HCT116 (cell line): ENCODE data around the gene SEZ6.

ENCODE experiments used
- CTCF ChIP-seq, 3 experiments: fragments of 200-600 bp in 1 of 3; sonication (generic) in 1 of 3; IDR thresholded peaks in 2 of 3; conservative IDR thresholded peaks in 1 of 3; 2 replicates each; pipeline ENCODE4 v1.5.1; 2012 to 2017; ENCODE audit warnings: low read depth in 2 of 3, low read length in 2 of 3, antibody characterized with exemption in 1 of 3, borderline replicate concordance in 1 of 3, control low read depth in 1 of 3, mild to moderate bottlenecking in 1 of 3, mixed read lengths in 1 of 3, mixed run types in 1 of 3, moderate library complexity in 1 of 3; ENCODE audit not compliant: insufficient read depth in 1 of 3
- EGR1 ChIP-seq: IDR thresholded peaks from 2 replicates; pipeline ENCODE4 v1.6.1; 2012; ENCODE audit warnings: low read depth
- ELF1 ChIP-seq: IDR thresholded peaks from 2 replicates; pipeline ENCODE4 v1.6.1; 2012; ENCODE audit warnings: low read depth, borderline replicate concordance
- EZH2 ChIP-seq: fragments of 200-600 bp; sonication (generic); IDR thresholded peaks from 2 replicates; pipeline ENCODE4 v1.6.1; 2017; ENCODE audit warnings: antibody characterized with exemption, mixed run types
- EZH2phosphoT487 ChIP-seq: fragments of 200-600 bp; IDR thresholded peaks from 2 replicates; pipeline ENCODE4 v1.6.1; 2018; ENCODE audit warnings: antibody characterized with exemption, borderline replicate concordance
- JUND ChIP-seq: IDR thresholded peaks from 2 replicates; pipeline ENCODE4 v1.6.1; 2012
- POLR2A ChIP-seq: IDR thresholded peaks from 2 replicates; pipeline ENCODE4 v1.7.0; 2011; ENCODE audit warnings: borderline replicate concordance; ENCODE audit not compliant: insufficient read depth, insufficient read length; ENCODE audit errors: extremely low read depth
- RAD21 ChIP-seq: IDR thresholded peaks from 2 replicates; pipeline ENCODE4 v1.6.1; 2012; ENCODE audit warnings: low read depth, mild to moderate bottlenecking
- REST ChIP-seq: IDR thresholded peaks from 2 replicates; pipeline ENCODE4 v1.6.1; 2012; ENCODE audit warnings: low read depth
- SP1 ChIP-seq: IDR thresholded peaks from 2 replicates; pipeline ENCODE4 v1.6.1; 2012; ENCODE audit warnings: low read depth
- SRF ChIP-seq: IDR thresholded peaks from 2 replicates; pipeline ENCODE4 v1.6.1; 2012; ENCODE audit warnings: low read depth
- ZNF274 ChIP-seq: fragments of 200-500 bp; sonication (Bioruptor generic); IDR thresholded peaks from 2 replicates; pipeline ENCODE4 v1.6.1; 2014; ENCODE audit warnings: mild to moderate bottlenecking, low read depth, low read length, inconsistent platforms

GRCh38 chr17:28941251-28941650 is 64.6 kb downstream of the SEZ6 start:
- TF ChIP-seq CTCF (IDR thresholded peaks at IDR 0.05 in 2 of 3, conservative IDR thresholded peaks at IDR 0.05 in 1 of 3; ENCODE audit: borderline replicate concordance in 1 of 3, insufficient read depth in 1 of 3, low read depth in 2 of 3, low read length in 2 of 3), result no peak
- no peak for TF ChIP-seq SP1
- no peak for TF ChIP-seq RAD21
- TF ChIP-seq SRF, result no peak
- TF ChIP-seq ELF1, result no peak
- no peak for TF ChIP-seq EZH2
- no peak for TF ChIP-seq POLR2A
- TF ChIP-seq ZNF274, result no peak
- no peak for TF ChIP-seq REST
- no peak for TF ChIP-seq JUND
- TF ChIP-seq EGR1, result no peak
- no peak for TF ChIP-seq EZH2phosphoT487
